ENCODE results near the gene ENO3. TPM values are rescaled to one million over a fixed set of nuclear protein-coding genes. Genes with fewer than 3 reads are reported as not detected.

Gene ENO3
- total RNA-seq, 1 experiment from 2014 or later = 23.4 TPM

DNA sequence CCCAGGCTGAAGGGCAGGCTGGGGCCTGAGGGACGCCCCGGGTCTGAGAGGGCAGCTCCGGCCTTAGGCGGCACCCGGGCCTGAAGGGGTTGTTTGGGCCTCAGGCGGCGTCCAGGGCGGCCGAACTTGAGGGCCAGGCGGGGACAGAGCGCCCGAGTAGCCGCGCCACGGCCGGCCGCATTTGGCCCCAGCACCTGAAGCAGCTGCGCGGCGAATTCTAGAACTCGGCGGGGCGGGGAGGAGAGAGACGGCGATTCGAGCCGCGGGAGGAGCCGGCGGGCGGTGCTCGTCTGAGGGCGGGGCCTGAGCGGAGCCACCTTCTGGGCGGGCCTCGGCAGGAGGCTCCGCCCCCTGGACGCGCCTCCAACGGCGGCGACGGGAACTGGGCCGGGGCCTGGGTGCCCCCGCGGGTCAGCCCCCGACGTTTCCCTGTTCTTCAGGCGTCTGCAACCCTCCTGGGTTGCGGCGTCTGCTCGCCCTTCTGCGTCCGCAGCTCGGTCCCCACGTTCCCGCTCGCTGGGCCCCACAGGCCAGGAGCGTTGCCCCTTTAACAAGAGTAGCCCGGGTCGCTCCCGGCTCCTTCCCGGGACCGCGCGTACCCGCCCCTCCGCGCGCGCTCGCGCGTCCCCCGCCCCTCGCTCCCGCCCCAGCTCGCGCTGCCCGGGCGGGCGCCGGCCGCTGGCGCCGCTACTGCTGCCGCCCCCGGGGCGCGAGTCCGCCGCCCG is 46.5 kb downstream of the ENO3 start, which contains the start of the genes INCA1 and KIF1C:
Gene INCA1 (minus strand): TSS at position 221 of the 725 bp plus-strand sequence. CDS start 3,085 bp downstream, outside the sequence.
Gene KIF1C (plus strand): TSS at position 649 of the 725 bp plus-strand sequence. CDS start 2,297 bp downstream, outside the sequence.
- Histone ChIP-seq H3K27ac (ENCODE audit: low read length) (peak within 1 kb of the TSS; percentile 83), H3K9me3 (ENCODE audit: control insufficient read depth, insufficient read depth, low read depth, low read length) (no peaks in the 10 kb centered on the region), H3K36me3 (ENCODE audit: control insufficient read depth, insufficient read depth, low read length) (no peaks in the 10 kb centered on the region; the same call in 1 of the 2 replicates), H3K4me3 (ENCODE audit: low read depth in 2 of 2, low read length in 2 of 2) (peak within 1 kb of the TSS; percentile 74 to 79), H3K27me3 (ENCODE audit: control insufficient read depth, insufficient read depth, low read length) (no peaks in the 10 kb centered on the region), H3K4me1 (ENCODE audit: control insufficient read depth, insufficient read depth, low read length) (no peaks in the 10 kb centered on the region)
- POLR2A ChIA-PET = no interaction called here
- in situ Hi-C loops (cut with HindIII; ENCODE audit: low pct_unique_long_range_greater_than_20kb, low sequenced_read_pairs) = no loop called here
- intact Hi-C loops (cut with micrococcal nuclease; ENCODE audit: unreplicated experiment) = no loop called here
- peak; percentile 33 for DNase-seq (ENCODE audit: low read depth, low spot score)
- CTCF ChIA-PET = no interaction called here
- BruUV-seq (replicated peaks) = no TSS peak
- TF ChIP-seq, protein P1, sequence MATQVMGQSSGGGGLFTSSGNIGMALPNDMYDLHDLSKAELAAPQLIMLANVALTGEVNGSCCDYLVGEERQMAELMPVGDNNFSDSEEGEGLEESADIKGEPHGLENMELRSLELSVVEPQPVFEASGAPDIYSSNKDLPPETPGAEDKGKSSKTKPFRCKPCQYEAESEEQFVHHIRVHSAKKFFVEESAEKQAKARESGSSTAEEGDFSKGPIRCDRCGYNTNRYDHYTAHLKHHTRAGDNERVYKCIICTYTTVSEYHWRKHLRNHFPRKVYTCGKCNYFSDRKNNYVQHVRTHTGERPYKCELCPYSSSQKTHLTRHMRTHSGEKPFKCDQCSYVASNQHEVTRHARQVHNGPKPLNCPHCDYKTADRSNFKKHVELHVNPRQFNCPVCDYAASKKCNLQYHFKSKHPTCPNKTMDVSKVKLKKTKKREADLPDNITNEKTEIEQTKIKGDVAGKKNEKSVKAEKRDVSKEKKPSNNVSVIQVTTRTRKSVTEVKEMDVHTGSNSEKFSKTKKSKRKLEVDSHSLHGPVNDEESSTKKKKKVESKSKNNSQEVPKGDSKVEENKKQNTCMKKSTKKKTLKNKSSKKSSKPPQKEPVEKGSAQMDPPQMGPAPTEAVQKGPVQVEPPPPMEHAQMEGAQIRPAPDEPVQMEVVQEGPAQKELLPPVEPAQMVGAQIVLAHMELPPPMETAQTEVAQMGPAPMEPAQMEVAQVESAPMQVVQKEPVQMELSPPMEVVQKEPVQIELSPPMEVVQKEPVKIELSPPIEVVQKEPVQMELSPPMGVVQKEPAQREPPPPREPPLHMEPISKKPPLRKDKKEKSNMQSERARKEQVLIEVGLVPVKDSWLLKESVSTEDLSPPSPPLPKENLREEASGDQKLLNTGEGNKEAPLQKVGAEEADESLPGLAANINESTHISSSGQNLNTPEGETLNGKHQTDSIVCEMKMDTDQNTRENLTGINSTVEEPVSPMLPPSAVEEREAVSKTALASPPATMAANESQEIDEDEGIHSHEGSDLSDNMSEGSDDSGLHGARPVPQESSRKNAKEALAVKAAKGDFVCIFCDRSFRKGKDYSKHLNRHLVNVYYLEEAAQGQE (IDR thresholded peaks at IDR 0.05; ENCODE audit: insufficient read depth in 1 of 2, low read depth in 2 of 2, low read length in 1 of 2) = no peak
- peak; percentile 61 for TF ChIP-seq POLR2AphosphoS5 (IDR thresholded peaks at IDR 0.05; ENCODE audit: low read depth, low read length)
- peak; percentile 96 for ATAC-seq

- DNase-seq (ENCODE audit: low read depth, low spot score) (no peak), ATAC-seq (peak; percentile 26)
- H3K4me3 ChIP-seq (ENCODE audit: low read depth in 2 of 2, low read length in 2 of 2) = peak overlapping the region; percentile 74 to 79
- H3K27ac ChIP-seq (ENCODE audit: low read length) = peak overlapping the region; percentile 83
- TF ChIP-seq SIN3A (IDR thresholded peaks at IDR 0.05; ENCODE audit: borderline replicate concordance, insufficient read depth, low read depth, low read length) = peak; percentile 25; the same call in 1 of the 2 replicates
- no peak for TF ChIP-seq TCF7L2 (IDR thresholded peaks at IDR 0.05; ENCODE audit: low read depth, low read length)
- no TSS peak for BruUV-seq (replicated peaks)
- ChIA-PET POLR2A (no interaction called here), CTCF (no interaction called here)
- intact Hi-C loops (cut with micrococcal nuclease; ENCODE audit: unreplicated experiment) (no loop called here), in situ Hi-C loops (cut with HindIII; ENCODE audit: low pct_unique_long_range_greater_than_20kb, low sequenced_read_pairs) (no loop called here)
- no peaks in the 10 kb centered on the region for H3K4me1 ChIP-seq (ENCODE audit: control insufficient read depth, insufficient read depth, low read length)
- H3K27me3 ChIP-seq (ENCODE audit: control insufficient read depth, insufficient read depth, low read length) = no peaks in the 10 kb centered on the region
- no peaks in the 10 kb centered on the region for H3K9me3 ChIP-seq (ENCODE audit: control insufficient read depth, insufficient read depth, low read depth, low read length)
- H3K36me3 ChIP-seq (ENCODE audit: control insufficient read depth, insufficient read depth, low read length) = no peaks in the 10 kb centered on the region; the same call in 1 of the 2 replicates
These were observed 47.3 kb downstream of the ENO3 start for GRCh38 chr17:4998027-4998731.

DNA sequence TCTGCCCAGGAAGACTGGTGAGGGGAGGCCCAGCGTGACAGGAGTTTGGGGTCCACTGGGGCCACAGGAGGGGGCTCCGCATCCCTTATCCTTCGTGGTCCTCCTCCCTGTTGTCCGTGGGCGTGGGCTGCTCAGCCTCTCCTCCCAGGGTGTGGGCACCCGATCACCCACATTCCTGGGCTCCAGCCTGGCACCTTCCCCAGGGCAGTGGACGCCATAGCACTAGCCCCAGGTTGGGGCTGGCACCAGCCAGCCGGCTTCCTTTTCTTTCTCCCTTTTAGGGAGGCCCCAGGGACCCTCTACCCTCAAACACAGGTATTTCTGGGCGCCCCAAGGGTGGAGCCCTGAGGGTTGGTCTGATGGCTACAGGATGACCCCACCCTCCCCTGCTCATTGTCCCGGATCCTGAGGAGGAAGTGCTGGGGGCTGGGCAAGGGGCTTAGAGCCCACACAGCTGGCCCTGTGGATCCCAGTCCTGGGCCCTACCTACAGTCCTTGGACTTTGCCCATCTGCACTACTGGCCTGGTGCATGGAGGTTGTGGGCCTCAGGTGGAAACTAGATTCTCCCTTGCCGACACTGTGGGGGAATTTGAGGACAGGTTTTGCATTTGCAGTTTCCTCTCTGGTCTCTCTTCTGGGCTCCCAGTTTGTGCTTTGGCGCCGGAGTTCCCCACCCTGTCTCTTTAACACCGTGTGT is 48.0 kb downstream of the ENO3 start:
- H3K4me3 ChIP-seq (ENCODE audit: low read depth in 2 of 2, low read length in 2 of 2) = peak overlapping the region; percentile 74 to 79
- H3K36me3 ChIP-seq (ENCODE audit: control insufficient read depth, insufficient read depth, low read length) = no peaks in the 10 kb centered on the region; the same call in none of the 2 replicates
- CTCF ChIA-PET = no interaction called here
- BruUV-seq (replicated peaks) = no TSS peak
- POLR2A ChIA-PET = no interaction called here
- DNase-seq (ENCODE audit: low read depth, low spot score) (no peak), ATAC-seq (no peak)
- no peaks in the 10 kb centered on the region for H3K9me3 ChIP-seq (ENCODE audit: control insufficient read depth, insufficient read depth, low read depth, low read length)
- no peak for TF ChIP-seq TCF7L2 (IDR thresholded peaks at IDR 0.05; ENCODE audit: low read depth, low read length)
- no peak for TF ChIP-seq SIN3A (IDR thresholded peaks at IDR 0.05; ENCODE audit: borderline replicate concordance, insufficient read depth, low read depth, low read length)
- no peak for TF ChIP-seq POLR2AphosphoS5 (IDR thresholded peaks at IDR 0.05; ENCODE audit: low read depth, low read length)
- no peak for TF ChIP-seq CTCF (IDR thresholded peaks at IDR 0.05)
- TF ChIP-seq, protein P1 (IDR thresholded peaks at IDR 0.05; ENCODE audit: insufficient read depth in 1 of 2, low read depth in 2 of 2, low read length in 1 of 2) = no peak
- no peaks in the 10 kb centered on the region for H3K4me1 ChIP-seq (ENCODE audit: control insufficient read depth, insufficient read depth, low read length)
- no peaks in the 10 kb centered on the region for H3K27me3 ChIP-seq (ENCODE audit: control insufficient read depth, insufficient read depth, low read length)
- peak overlapping the region; percentile 83 for H3K27ac ChIP-seq (ENCODE audit: low read length)
- in situ Hi-C loops (cut with HindIII; ENCODE audit: low pct_unique_long_range_greater_than_20kb, low sequenced_read_pairs) = no loop called here
- intact Hi-C loops (cut with micrococcal nuclease; ENCODE audit: unreplicated experiment) = no loop called here

All from Panc1 (cell line).